C4-2B (cell line): ENCODE results near the gene TNFRSF8.
"Not testable (repeated sequence)": the region's sequence is repeated elsewhere in the genome, so short reads cannot be mapped to it uniquely, and the experiment has no call there.

Experiments
- H3K27ac ChIP-seq: fragments of 450-650 bp; 2 replicates; pipeline ENCODE4 v1.5.1; 2017
- ZFX ChIP-seq: fragments of 450-650 bp; IDR thresholded peaks from 2 replicates; pipeline ENCODE4 v1.6.1; 2017
- TF ChIP-seq, protein P1 (sequence below): fragments of 450-650 bp; conservative IDR thresholded peaks from 2 replicates; pipeline ENCODE4 v1.5.1; 2017; ENCODE audit warnings: mild to moderate bottlenecking

TNFRSF8 gene

DNA sequence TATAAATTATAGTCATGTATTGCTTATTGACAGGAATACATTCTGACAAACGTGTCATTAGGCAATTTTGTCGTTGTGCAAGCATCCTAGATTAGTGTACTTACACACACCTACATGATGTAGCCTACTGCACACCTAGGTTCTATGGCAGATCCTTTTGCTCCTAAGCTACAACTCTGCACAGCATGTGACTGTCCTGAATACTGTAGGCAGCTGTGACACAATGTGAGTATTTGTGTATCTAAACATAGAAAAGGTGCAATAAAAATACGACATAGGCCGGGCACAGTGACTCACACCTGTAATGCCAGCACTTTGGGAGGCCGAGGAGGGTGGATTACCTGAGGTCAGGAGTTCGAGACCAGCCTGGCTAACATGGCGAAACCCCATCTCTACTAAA is 36.5 kb downstream of the TNFRSF8 start:
- no peak overlapping the region for H3K27ac ChIP-seq
- TF ChIP-seq, protein P1, sequence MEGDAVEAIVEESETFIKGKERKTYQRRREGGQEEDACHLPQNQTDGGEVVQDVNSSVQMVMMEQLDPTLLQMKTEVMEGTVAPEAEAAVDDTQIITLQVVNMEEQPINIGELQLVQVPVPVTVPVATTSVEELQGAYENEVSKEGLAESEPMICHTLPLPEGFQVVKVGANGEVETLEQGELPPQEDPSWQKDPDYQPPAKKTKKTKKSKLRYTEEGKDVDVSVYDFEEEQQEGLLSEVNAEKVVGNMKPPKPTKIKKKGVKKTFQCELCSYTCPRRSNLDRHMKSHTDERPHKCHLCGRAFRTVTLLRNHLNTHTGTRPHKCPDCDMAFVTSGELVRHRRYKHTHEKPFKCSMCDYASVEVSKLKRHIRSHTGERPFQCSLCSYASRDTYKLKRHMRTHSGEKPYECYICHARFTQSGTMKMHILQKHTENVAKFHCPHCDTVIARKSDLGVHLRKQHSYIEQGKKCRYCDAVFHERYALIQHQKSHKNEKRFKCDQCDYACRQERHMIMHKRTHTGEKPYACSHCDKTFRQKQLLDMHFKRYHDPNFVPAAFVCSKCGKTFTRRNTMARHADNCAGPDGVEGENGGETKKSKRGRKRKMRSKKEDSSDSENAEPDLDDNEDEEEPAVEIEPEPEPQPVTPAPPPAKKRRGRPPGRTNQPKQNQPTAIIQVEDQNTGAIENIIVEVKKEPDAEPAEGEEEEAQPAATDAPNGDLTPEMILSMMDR, result no peak
- no peak for TF ChIP-seq ZFX

DNA sequence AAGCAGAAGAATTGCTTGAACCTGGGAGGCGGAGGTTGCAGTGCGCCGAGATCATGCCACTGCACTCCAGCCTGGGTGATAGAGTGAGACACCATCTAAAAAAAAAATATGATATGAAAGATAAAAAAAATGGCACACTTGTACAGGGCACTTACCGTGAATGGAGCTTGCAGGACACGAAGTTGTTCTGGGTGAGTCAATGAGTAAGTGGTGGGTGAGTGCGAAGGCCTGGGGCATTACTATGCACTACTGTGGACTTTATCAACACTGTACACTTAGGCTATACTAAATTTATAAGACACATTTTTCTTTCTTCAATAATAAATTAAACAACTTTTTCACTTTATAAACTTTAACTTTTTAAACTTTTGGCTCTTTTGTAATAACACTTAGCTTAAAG is 37.0 kb downstream of the TNFRSF8 start:
- no peak overlapping the region for H3K27ac ChIP-seq
- no peak for TF ChIP-seq ZFX
- TF ChIP-seq, protein P1, result no peak

DNA sequence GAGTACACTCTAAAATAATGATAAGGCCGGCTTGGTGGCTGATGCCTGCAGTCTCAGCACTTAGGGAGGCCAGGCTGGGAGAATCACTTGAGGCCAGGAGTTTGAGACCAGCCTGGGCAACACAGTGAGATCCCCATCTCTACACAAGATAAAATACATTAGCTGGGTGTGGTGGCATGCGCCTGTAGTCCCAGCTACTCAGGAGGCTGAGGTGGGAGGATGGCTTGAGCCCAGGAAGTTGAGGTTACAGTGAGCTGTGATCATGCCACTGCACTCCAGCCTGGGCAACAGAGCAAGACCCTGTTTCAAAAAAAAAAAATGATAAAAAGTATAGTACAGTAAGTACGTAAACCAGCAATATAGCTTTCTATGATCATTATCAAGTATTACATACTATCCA is 38.0 kb downstream of the TNFRSF8 start:
- not testable (repeated sequence) for H3K27ac ChIP-seq

DNA sequence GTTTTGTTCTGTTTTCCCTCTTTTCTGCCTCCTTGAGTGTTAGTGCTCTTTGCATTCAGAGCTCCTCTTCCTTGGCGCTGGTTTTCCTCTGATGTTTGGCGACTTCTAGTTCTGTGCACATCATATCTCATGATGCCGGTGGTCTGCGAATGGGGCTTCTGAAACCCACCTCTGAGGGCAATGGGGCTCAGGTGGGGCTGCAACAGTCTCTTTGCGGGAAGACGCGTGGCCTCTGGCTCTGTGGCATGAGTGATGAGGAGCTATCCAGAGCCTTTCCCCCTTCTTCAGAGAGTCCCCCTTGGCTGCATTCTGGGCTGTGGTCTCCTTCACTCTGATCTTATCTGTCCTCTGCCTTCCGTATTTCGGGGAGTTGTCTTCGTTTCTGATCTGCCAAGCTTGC is 39.0 kb downstream of the TNFRSF8 start:
- H3K27ac ChIP-seq, result no peak overlapping the region
- TF ChIP-seq, protein P1, result no peak
- no peak for TF ChIP-seq ZFX

DNA sequence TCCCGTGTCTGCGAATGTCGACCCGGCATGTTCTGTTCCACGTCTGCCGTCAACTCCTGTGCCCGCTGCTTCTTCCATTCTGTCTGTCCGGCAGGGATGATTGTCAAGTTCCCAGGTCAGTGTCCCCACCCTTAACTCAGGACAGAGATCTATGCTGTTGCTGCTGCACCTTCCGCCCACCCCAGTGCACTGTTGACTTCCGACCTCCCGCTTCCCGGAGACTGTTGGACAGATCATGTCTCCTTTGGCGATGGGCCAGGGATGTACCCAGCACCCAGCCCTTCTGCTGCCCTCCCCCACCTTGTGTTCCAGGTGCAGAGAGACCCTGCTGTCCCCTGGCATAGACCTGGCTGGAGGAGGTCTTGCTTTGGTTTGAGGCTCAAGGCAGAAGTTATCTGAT is 41.3 kb downstream of the TNFRSF8 start:
- no peak overlapping the region for H3K27ac ChIP-seq

DNA sequence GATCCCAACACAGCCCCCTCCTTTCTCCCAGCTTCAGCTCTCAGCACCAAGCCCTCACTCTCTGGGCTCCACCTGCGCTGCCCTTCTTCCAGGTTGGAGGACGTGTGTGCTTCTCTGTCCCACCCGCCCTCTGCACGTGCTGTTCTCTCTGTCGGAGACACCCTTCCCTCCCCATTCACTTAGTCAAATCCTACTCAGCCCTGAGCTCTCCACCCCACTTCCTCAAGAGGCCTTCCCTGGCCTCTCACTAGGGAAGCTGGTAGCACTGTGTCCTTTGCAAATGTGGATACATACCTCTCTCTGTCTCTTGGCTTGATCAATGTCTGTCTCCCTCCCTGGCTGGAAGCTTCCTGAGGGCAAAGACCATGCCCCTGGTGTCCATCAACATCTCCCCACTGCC is 43.0 kb downstream of the TNFRSF8 start:
- H3K27ac ChIP-seq, result no peak overlapping the region
- TF ChIP-seq, protein P1, result no peak
- TF ChIP-seq ZFX, result no peak

More for the DNA sequence above, 41.3 kb downstream of the TNFRSF8 start:
- no peak for TF ChIP-seq ZFX
- TF ChIP-seq, protein P1, result no peak

DNA sequence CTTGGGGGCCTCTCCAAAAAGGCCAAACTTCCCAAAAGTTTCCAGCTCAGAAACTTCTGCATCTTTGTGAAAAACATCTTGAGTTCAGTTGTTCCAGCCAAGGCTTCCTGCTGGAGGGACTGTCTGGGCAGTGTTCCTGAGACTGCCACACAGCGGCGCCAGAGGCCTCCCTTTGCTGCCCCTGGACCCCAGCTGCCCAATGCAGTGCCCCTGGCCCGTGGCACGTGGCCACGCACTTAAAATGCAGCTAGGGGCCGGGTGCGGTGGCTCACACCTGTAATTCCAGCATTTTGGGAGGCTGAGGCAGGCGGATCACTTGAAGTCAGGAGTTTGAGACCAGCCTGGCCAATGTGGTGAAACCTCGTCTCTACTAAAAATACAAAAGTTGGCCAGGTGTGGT is 43.8 kb downstream of the TNFRSF8 start:
- not testable (repeated sequence) for H3K27ac ChIP-seq

DNA sequence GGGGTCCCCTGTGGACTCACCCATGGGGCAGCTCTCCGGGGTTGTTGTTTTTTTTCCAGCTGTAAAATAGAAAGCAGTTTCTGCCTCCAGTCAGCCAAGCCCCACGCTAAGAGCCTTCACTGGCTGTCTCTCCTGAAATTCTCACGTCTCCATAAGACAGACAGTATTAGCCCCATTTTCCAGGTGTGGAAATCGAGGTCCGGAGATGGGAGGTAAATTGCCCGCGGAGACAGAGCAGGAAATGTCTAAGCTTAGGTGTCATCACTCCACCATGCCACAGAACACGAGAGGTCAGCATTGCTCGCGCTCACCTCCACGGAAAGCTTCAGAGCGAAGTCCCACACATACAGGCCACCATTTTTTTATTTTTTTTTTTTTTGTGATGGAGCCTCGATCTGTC is 44.6 kb downstream of the TNFRSF8 start:
- TF ChIP-seq, protein P1, result no peak
- TF ChIP-seq ZFX, result no peak
- H3K27ac ChIP-seq, result no peak overlapping the region

DNA sequence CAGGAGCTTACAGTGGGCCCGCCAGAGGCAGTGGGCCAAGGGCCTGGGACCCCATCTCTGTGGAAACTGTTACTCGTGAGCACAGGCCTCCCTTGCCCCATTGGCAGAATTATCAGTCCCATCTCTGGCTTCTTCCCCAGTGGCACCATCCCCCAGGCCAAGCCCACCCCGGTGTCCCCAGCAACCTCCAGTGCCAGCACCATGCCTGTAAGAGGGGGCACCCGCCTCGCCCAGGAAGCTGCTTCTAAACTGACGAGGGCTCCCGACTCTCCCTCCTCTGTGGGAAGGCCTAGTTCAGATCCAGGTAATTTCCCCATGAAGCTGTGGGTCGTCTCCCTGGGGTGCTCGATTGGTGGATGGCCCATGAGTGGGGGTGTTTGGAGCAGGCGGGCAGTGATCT is 46.8 kb downstream of the TNFRSF8 start:
- no peak overlapping the region for H3K27ac ChIP-seq
- TF ChIP-seq ZFX, result no peak
- TF ChIP-seq, protein P1, result no peak
